GM23248 (cell line): Measurements from ENCODE around the gene MAPKAPK5.

Experiments
- EZH2 ChIP-seq: fragments of 200-600 bp; sonication (generic); IDR thresholded peaks from 2 replicates; pipeline ENCODE4 v1.6.1; 2018; ENCODE audit warnings: antibody characterized with exemption, mild to moderate bottlenecking; ENCODE audit not compliant: insufficient read depth, poor library complexity, severe bottlenecking
- EZH2phosphoT487 ChIP-seq: fragments of 200-600 bp; sonication (generic); IDR thresholded peaks from 2 replicates; pipeline ENCODE4 v1.6.1; 2018; ENCODE audit warnings: antibody characterized with exemption, moderate library complexity, mild to moderate bottlenecking, low read depth; ENCODE audit not compliant: insufficient read depth

DNA sequence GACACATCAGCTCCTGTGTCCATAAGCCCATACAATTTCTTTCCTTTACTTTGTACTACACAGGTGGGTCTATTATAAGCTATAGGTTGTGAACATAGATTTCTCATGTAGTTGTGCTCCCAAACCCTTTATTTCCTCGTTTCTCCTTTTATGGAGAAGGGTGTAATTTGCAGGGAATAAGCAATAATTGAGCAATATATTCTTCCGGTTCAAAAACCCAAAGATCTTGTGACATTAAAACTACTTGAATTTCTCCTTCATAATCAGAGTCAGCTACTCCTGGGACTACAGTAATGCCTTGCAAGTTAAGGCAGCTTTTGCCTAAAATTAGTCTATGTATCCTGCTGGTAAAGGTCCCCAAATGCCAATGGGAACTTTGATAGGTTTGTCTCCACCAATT lies 19.1 kb upstream of the MAPKAPK5 start:
- TF ChIP-seq EZH2 (no peak), EZH2phosphoT487 (no peak)
